GM19467 (cell line): Measurements from ENCODE around the gene POFUT2.

ENCODE experiments used
- ATAC-seq: cut with Tn5 transposase; IDR thresholded peaks from one replicate; pipeline ENCODE4 v1.9.1; 2021; ENCODE audit warnings: mild to moderate bottlenecking, moderate library complexity; ENCODE audit not compliant: unreplicated experiment

Gene POFUT2, protein sequence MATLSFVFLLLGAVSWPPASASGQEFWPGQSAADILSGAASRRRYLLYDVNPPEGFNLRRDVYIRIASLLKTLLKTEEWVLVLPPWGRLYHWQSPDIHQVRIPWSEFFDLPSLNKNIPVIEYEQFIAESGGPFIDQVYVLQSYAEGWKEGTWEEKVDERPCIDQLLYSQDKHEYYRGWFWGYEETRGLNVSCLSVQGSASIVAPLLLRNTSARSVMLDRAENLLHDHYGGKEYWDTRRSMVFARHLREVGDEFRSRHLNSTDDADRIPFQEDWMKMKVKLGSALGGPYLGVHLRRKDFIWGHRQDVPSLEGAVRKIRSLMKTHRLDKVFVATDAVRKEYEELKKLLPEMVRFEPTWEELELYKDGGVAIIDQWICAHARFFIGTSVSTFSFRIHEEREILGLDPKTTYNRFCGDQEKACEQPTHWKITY

DNA sequence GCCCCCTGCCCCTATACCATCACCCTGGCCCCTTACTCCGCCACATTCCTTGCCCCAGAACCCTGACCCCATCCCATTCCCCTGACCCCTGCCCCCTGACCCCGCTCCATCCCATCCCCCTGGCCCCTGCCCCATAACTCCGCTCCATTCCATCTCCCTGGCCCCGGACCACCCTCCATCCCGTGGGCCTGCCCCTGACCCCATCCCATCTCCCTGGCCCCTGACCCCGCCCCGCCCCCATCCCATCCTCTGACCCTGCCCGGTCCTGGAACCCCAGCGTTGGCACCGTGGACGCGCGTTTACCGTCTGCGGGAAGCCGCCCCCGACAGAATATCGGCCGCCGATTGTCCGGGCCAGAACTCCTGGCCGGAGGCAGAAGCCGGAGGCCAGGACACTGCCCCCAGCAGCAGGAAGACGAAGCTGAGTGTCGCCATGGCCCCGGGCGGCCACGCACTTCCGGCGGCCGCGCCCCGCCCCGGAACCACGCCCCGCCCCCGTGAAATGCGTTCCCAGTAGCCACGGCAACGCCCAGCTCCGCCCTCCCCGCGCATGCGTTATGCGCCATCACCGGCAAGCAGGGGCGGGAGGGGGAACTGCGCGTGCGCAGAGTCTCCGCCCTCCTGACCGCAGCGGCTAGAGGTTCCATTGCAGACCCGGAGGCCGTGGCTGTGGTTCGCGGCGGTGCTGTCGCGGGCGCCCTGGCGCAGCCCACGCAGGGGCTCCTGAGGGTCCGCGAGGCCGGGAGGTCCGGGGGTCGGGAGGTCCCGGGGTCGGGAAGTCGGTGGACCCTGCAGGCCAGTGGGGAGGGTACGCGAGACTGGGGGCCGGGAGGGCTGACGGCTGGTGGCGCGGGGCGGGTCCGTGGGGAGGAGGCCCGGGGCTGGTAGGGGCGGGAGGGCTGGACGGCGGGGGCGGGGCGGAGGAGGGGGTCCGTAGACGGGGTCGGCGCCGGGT is at the start of gene POFUT2:
Gene POFUT2, minus strand, starts transcription at position 458 of the 954 bp plus-strand sequence. Its CDS starts 24 bp downstream, at position 434.
- ATAC-seq, result peak; percentile 68

DNA sequence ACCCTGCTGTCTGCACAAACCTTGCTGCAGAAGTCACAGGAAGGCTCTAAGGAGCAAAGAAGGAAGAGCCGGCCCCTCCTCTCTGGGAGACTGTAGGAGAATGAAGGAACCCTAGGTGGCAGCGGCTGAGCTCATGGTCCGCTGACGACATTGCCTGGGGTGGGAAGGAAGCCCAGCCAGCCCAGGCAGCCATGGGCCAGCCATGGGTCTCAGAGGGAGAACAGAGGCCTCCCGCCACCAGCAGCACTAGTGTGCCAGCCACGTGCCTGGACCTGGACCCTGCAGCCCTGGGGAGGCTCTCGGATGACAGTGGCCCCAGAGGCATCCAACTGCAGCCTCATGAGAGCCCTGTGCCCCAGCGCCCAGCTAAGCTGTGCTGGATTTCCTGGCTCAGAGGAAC is 49.2 kb upstream of the POFUT2 start:
- ATAC-seq, result no peak

DNA sequence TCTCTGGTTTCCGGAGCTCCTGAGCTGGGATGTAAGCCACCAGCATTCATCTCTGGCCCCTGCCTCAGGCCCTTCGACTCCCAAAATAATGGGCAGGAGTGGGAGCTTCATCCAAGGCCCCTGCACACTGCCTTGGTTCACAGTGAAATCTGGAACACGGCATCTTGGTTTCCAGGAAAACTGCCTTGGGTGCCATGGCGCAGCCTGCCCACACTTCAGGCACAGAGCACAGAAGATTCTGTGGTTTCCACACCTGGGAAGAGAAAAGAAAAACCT is 48.8 kb upstream of the POFUT2 start:
- ATAC-seq, result no peak

DNA sequence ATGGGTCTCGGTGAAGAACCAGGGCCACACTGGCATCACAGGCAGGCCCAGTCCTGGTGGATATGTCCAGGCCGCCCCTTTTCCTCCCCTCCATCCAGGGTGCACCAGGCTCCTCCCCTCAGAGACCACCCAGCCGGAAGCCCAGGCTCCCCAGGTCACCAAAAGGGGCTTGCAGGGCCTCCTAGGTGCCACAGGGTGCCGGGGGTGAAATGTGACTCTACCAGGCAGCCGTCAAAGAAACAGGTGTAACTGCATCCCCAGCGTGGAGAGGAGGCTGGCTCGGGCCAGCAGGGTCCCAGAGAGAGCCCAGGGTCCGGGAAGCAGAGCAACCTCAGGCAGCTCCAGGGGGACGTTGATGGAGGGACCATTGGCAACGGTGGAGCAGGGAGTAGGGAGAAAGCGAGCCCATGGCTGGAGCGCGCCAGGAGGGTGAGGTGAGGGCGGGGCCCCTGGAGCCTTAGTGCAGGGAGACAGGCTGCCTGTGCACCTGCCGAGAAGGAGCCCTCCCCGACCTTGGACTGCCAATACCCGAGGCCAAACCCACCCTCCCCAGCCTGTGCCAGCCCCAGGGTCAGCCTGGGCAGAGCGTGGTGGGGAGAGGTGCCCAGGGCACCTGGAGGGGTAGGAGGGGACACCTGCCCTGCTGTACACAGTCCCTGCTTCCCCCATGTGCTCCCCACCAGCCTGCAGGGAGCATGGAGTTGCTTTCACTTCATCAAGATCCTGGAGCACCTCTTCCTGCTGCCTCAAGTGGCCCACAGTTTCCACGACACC is 48.3 kb upstream of the POFUT2 start:
- ATAC-seq, result no peak

DNA sequence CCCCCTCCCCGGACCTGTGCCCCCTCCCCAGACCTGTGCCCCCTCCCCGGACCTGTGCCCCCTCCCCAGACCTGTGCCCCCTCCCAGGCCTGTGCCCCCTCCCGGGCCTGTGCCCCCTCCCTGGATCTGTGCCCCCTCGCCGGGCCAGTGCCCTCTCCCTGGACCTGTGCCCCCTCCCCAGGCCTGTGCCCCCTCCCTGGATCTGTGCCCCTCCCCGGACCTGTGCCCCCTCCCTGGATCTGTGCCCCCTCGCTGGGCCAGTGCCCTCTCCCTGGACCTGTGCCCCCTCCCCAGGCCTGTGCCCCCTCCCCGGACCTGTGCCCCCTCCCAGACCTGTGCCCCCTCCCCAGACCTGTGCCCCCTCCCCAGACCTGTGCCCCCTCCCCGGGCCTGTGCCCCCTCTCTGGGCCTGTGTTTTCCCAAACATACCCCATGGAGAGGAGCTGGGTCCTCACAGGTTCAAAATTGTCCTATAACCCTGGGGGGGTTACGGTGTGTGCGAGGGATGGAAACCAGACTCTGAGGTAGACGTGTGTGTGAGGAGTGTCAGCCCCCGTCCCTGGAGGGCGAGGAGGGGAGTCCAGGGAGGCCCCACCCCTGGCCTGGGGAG is 47.6 kb upstream of the POFUT2 start:
- no peak for ATAC-seq

DNA sequence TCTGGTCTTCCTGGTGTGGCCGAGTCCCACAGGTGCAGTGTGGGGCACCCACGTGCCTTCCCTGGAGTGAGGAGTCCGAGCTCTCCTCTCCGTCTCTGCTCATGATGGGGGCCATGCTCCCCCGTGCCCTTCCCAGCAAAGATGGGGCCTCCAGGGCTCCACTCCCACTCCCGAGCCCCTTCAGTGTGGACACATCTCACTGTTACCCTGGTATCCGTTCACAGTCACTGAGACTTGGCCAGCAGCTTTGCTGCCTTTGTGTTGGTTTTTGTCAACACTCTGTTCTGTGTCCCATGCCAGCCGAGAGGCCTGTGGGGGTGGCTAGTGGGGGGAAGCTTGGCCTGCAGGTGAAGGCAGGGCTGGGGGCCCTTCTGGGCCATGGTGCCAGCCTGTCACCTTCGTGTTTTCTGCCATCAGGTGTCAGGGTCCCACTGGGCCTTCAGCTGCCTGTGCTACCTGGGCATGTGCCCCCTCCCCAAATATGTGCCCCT is 46.9 kb upstream of the POFUT2 start:
- ATAC-seq, result no peak

DNA sequence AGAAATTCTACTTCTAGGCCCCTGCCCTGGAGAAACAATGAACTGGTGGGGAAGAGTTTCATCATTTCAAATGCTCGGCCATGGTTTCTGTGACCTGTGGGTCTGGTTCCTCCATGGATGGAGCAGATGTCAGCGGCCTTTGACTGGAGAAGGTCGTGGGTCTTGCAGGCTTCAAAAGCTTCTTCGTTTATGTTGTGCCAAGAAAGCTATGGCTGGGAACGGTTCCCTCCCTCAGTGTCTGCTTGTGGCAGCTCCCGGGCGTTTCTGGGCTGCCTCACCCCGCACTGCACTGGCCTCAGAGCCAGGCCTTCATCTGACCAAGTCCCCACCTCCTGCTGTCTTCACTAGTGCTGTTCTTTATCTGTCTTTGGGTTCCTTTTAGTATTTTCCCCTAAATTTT is 46.4 kb upstream of the POFUT2 start:
- no peak for ATAC-seq

DNA sequence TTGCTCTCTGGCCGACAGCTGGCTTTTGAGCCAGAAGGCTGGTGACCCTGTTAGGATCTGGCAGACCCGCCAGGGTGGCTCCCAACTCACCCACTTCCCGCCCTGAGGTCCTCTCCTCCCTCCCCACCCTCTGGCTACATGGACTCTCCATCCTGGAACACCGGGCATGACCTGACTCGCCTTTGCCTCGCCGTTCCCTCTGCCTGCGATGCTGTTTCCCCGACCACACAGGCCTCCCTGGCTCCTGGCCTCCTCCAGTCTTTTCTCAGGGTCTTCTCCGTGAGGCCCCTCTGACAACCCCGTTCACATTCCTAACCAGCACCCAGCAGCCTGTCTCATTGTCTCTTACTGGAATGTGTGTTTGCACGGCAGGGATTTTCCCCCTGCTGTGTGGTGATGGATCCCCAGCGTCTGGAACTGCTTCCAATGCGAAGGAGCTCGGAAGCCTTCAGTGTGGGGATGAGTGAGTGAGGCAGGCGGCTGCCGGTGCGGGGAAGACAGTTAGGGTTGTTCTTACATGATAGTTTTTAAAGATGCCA is 46.0 kb upstream of the POFUT2 start:
- no peak for ATAC-seq

DNA sequence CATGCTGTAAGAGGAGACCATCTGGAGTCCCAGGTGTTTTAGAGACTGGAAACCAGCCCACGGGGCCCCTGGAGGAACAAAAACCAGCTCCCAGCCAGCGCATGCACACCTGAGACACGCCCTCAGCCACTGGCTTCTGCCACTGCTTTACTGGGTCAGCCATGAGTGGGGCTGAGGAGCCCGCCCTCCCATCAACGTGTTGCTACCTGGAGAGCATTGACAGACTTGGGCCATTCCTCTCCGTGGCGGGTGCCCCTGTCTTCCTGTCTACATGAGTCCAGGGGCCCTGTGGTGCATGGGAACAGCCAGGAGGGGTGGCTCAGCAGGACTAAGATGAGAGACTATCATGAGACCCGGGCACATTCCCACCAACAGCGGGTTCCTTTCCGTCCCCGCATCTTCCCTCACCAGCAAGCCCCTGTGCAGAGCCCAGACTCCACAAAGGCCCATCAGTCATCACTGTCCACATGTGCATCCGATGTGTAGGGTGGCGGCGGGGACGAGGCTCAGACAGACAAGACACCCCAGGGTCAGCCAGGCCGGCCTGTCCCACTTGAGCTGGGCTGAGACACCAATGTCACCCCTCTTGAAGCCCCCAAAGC is 45.4 kb upstream of the POFUT2 start:
- ATAC-seq, result no peak

DNA sequence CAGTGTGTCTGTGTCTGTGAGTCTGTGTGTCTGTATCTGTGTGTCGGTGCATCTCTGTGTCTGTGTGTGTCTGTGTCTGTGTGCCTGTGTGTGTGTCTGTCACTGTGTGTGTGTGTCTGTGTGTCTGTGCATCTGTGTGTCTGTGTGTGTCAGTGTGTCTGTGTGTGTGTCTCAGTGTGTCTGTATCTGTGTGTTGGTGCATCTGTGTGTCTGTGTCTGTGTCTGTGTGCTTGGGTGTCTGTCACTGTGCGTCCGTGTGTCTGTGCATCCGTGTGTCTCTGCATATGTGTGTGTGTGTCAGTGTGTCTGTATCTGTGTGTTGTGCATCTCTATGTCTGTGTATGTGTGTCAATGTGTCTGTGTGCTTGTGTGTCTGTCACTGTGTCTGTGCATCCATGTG is 44.7 kb upstream of the POFUT2 start:
- ATAC-seq, result no peak

DNA sequence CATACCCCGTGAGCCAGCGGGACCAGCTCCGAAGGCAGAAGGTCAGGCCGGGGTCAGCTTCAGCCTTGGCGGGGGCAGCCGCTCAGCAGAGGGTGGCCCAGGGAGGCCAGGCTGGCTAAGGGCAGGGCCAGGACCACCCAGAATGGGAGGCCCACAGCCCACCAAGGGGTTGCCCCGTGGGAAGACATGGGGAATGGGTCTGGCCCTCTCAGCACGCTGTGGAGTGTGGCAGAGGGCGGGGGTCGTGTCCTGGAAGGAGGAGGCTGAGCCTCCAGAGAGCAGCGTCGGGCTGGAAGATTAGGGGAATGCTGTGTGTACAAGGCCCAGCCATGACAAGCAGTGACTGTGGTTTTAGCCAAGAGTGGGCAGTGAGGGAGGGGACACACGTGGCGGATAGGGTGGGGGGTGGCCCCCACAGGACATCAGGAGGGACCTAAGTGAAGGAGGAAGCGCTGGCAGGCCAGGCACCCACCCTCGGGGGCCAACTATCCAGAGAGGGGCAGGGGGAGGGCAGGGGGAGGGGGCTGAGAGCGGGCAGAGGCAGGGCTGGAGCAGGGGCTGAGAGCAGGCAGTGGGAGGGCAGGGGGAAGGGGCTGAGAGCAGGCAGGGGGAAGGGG is 43.9 kb upstream of the POFUT2 start:
- no peak for ATAC-seq

DNA sequence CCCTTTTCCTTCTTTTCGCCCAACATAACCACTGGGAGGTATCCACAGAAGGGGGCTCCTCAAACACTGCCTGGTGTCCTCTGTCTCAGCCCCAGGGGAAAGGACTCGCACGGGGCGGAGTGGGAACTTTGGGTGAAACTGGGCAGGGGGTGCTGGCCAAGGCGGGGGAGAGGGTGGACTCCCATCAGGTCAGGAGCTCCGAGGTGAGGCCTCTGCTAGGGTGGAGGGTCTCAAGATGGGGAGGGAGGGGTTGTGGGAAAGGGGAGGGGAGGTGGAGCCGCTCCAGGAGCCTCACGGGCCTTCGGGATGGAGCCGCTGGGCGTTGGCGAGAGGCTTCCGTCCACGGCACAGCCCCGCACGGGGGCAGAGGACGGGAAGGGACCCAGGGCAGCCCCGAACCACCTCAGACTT is 43.2 kb upstream of the POFUT2 start:
- no peak for ATAC-seq

DNA sequence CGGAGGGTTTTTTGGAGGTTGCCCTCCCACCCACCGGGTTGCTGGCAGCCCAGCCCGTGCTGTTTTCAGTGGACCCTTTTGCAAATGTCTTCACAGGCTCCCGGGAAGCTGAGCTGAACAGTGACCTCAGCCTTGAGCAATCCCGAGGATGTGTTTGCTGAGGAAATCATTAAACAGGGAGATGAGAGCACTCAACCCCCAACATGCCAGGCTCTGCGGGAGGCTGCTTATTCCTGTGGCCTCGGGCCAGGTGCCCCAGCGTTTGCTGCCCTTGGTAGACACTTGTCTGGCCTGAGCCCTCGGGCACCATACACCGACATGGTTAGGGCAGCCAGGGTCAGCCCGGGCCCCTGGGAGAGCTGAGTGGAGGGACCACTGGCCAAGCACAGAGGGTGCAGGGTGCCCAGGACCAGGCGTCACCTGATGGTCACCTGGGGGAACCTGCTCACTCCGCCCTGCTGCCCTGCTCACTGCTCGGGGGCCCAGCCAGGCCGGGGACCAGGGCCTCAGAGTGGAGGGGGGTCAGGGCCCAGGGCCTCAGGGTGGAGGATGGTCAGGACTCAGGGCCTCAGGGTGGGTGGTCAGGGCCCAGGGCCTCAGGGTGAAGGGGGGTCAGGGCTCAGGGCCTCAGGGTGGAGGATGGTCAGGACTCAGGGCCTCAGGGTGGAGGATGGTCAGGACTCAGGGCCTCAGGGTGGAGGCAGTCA is 42.5 kb upstream of the POFUT2 start:
- no peak for ATAC-seq

DNA sequence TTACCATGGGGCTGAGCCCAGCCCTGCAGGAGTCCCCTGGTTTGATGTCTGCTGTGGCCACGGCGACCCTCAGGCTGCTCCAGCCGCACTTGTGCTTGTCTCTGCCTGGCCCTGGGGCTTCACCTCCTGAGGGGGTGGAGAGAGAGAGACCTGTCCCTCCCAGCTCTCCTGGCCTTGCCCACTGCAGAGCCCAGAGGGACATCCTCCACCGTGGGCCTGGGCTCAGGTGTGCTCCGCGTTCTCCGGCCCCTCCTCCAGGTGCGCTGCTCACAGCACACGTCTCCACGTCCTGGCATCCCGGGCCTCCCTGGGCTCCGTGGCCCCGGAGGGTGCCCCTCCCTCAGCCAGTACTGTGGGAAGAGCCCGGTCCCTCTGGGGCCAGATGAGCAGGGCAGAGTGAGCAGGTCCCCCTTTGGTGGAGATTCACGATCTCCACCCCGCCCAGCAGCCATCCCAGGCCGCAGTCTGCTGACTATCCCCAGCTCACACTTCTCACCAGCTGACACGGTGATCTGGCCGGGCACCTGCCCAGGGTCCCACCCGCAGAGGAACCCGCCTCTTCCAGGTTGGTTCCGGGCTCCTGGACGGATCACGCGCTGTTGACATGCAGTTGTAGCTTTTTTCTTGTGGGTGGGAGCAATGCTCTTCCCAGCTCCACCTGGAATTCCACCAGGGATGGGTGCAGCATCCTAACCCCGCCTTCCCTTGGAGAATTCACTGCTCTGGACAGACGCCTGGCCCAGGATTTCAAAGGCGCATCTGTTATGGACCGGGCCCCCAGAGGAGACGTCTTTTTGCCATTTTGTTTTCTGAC is 41.8 kb upstream of the POFUT2 start:
- ATAC-seq, result no peak

DNA sequence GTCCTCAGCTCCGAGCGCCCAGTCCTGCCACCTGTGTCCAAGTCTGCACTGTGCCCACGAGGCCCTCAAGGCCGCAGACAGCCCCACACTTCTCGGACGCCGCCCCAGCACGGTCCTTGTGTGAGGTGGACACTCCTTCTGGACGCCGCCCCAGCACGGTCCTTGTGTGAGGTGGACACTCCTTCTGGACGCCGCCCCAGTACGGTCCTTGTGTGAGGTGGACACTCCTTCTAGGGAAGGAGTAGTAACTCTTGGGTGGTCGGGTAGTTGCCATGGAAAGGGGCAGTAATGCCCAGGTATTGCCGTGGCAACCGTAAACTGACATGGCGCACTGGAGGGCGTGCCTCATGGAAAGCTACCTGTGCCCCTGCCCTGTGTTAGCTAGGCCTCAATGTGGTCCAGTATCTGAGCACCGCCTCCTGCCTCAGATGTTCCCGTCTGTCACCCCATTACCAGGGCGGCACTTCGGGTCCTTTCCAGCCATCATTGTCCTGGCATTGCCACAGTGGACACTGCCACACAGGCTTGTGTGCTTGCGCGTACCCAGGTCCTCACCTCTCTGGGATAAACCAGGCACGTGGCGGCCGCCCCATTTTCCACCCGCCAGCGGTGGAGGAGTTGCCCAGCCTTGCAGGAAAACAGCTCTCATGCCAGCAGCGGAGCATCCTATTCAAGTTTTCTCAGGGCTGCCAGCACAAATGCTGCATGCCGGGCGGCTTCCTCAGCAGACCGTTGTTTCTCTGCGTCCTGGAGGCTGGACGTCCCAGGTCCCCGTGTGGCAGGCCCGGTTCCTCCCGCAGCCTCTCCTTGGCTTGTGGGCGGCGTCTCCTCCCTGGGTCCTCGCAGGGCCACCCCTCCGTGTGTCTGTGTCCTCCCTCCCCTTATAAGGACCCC is 40.8 kb upstream of the POFUT2 start:
- ATAC-seq, result no peak

DNA sequence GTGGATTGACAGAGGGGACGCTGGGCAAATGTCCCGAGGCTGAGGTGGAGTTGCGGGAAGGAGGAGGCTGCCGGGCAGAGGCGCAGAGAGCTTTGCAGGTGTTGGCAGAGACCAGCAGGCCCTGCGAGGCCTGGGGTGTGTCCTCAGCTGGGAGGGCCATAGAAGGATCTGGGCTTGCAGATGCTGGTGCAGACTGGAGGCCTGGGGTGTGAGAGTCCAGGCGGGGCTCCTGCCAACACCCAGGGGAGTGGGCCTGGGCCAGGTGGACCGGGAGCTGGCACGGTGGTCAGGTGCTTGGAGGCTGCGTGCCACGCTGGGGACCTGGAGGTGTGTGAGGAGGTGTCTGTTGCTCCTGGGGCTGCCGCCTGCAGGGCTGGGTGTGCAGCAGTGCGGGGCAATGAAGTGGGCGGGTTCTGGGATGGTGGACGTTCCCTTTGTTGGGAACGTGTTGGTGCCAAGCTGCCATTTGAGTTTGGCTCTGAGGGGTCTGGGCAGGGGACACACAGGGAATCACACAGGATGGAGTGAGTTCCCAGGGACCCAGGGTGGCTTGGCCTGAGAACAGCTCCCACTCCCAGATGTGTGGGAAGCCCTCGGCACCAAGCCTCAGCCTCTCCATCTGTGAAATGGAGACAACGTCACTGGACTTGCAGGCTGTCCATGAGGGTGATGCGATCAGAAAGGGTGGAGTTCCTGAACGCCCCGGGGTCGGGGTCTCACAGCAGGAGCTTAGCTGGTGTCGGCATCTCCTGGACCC is 39.9 kb upstream of the POFUT2 start:
- no peak for ATAC-seq
